Measurements from ENCODE around the gene ZNF667. TPM values are rescaled to one million over a fixed set of nuclear protein-coding genes. Genes with fewer than 3 reads are reported as not detected.

ZNF667 gene
- total and polyA plus RNA-seq, 4 donors: 0.69 to 12.9 (median 2.2) TPM

- H3K9ac ChIP-seq (ENCODE audit: insufficient read depth in 1 of 2, low read length in 2 of 2): no peak overlapping the region
- ATAC-seq (ENCODE audit: insufficient read depth, low FRiP score): no peak
- no peak for DNase-seq
- no peak overlapping the region for H3K27ac ChIP-seq (ENCODE audit: low read depth in 1 of 2, low read length in 1 of 2)
- H3K4me3 ChIP-seq: no peak overlapping the region
- no peaks in the 10 kb centered on the region for H3K4me1 ChIP-seq (ENCODE audit: control insufficient read depth in 5 of 5, insufficient read depth in 5 of 5, low read length in 5 of 5)
- no peaks in the 10 kb centered on the region for H3K27me3 ChIP-seq (ENCODE audit: control insufficient read depth in 3 of 3, insufficient read depth in 3 of 3, low read length in 2 of 3)
- peaks cover 0 to 29% (median 17%) of the 10 kb centered on the region in 4 donors for H3K36me3 ChIP-seq (ENCODE audit: control insufficient read depth in 4 of 4, insufficient read depth in 4 of 4, low read length in 4 of 4)
- WGBS, 2 donors: 95 to 97% methylated on average over 8 of the region's 8 CpGs
- TF ChIP-seq CTCF (IDR thresholded peaks at IDR 0.05; ENCODE audit: control extremely low read depth, extremely low read depth): no peak
- peaks cover 16 to 54% (median 30%) of the 10 kb centered on the region in 4 donors for H3K9me3 ChIP-seq (ENCODE audit: control insufficient read depth in 4 of 4, insufficient read depth in 3 of 4, low read length in 3 of 4)
Measured at GRCh38 chr19:56441206-56441792, 35.8 kb downstream of the ZNF667 start.

- ATAC-seq (ENCODE audit: insufficient read depth, low FRiP score) (no peak), DNase-seq (no peak)
- H3K4me3 ChIP-seq: no peak overlapping the region
- H3K4me1 ChIP-seq (ENCODE audit: control insufficient read depth in 5 of 5, insufficient read depth in 5 of 5, low read length in 5 of 5): no peaks in the 10 kb centered on the region
- no peak for TF ChIP-seq CTCF (IDR thresholded peaks at IDR 0.05; ENCODE audit: control extremely low read depth, extremely low read depth)
- H3K9ac ChIP-seq (ENCODE audit: insufficient read depth in 1 of 2, low read length in 2 of 2): no peak overlapping the region
- H3K36me3 ChIP-seq (ENCODE audit: control insufficient read depth in 4 of 4, insufficient read depth in 4 of 4, low read length in 4 of 4): peaks cover 5 to 41% (median 33%) of the 10 kb centered on the region in 4 donors
- WGBS, 2 donors: 85 to 94% methylated on average over 1 of the region's 1 CpG
- H3K9me3 ChIP-seq (ENCODE audit: control insufficient read depth in 4 of 4, insufficient read depth in 3 of 4, low read length in 3 of 4): peaks cover 18 to 71% (median 53%) of the 10 kb centered on the region in 4 donors
- H3K27me3 ChIP-seq (ENCODE audit: control insufficient read depth in 3 of 3, insufficient read depth in 3 of 3, low read length in 2 of 3): no peaks in the 10 kb centered on the region
- H3K27ac ChIP-seq (ENCODE audit: low read depth in 1 of 2, low read length in 1 of 2): no peak overlapping the region
Measured at GRCh38 chr19:56423985-56424353, 53.2 kb downstream of the ZNF667 start.

- no peak for TF ChIP-seq CTCF (IDR thresholded peaks at IDR 0.05; ENCODE audit: control extremely low read depth, extremely low read depth)
- no peak for DNase-seq
- H3K9me3 ChIP-seq (ENCODE audit: control insufficient read depth in 4 of 4, insufficient read depth in 3 of 4, low read length in 3 of 4): peaks cover 18 to 70% (median 51%) of the 10 kb centered on the region in 4 donors
- H3K9ac ChIP-seq (ENCODE audit: insufficient read depth in 1 of 2, low read length in 2 of 2): no peak overlapping the region
- H3K4me3 ChIP-seq: no peak overlapping the region
- peaks cover 5 to 44% (median 35%) of the 10 kb centered on the region in 4 donors for H3K36me3 ChIP-seq (ENCODE audit: control insufficient read depth in 4 of 4, insufficient read depth in 4 of 4, low read length in 4 of 4)
- no peaks in the 10 kb centered on the region for H3K27me3 ChIP-seq (ENCODE audit: control insufficient read depth in 3 of 3, insufficient read depth in 3 of 3, low read length in 2 of 3)
- ATAC-seq (ENCODE audit: insufficient read depth, low FRiP score): no peak
- 95 to 96% methylated on average over 5 of the region's 5 CpGs for WGBS, 2 donors
- no peaks in the 10 kb centered on the region for H3K4me1 ChIP-seq (ENCODE audit: control insufficient read depth in 5 of 5, insufficient read depth in 5 of 5, low read length in 5 of 5)
- H3K27ac ChIP-seq (ENCODE audit: low read depth in 1 of 2, low read length in 1 of 2): no peak overlapping the region
Measured at GRCh38 chr19:56423276-56423984, 53.7 kb downstream of the ZNF667 start.
